ENCODE data around the gene DAB2IP.
"Not testable (repeated sequence)": the region's sequence is repeated elsewhere in the genome, so short reads cannot be mapped to it uniquely, and the experiment has no call there.

The DAB2IP gene

DNA sequence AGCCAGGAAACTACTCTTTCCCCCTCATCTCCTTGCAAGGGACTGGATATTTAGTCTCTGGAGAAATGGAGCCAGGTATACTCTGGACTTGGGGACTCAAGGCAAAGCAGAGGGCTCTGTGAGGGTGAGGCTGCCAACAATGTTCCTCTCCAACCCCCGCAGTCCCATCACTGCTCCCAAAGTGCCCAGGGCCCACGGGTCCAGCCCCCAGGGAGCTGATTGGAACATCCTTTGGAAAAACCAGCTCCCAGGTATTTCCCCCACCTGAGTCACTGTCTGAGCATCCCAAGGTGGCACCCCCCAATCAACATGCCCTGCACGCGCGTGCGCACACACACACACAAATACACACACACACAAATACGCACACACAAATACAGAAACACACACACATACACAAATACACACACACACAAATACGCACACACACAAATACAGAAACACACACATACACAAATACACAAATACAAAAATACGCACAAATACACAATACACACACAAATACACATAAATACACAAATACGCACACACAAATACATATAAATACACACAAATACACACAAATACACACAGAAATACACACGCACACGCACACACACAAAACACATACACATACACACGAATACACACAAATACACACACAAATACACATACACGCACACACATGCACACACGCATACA lies 137.4 kb downstream of the DAB2IP start:
- H3K4me3 ChIP-seq (ENCODE audit: low read depth, low read length): no peak overlapping the region
- in situ Hi-C loops (cut with HindIII; ENCODE audit: low sequenced_read_pairs): no loop called here
- DNase-seq (ENCODE audit: low read depth, low spot score): no peak
- TF ChIP-seq, protein P1, sequence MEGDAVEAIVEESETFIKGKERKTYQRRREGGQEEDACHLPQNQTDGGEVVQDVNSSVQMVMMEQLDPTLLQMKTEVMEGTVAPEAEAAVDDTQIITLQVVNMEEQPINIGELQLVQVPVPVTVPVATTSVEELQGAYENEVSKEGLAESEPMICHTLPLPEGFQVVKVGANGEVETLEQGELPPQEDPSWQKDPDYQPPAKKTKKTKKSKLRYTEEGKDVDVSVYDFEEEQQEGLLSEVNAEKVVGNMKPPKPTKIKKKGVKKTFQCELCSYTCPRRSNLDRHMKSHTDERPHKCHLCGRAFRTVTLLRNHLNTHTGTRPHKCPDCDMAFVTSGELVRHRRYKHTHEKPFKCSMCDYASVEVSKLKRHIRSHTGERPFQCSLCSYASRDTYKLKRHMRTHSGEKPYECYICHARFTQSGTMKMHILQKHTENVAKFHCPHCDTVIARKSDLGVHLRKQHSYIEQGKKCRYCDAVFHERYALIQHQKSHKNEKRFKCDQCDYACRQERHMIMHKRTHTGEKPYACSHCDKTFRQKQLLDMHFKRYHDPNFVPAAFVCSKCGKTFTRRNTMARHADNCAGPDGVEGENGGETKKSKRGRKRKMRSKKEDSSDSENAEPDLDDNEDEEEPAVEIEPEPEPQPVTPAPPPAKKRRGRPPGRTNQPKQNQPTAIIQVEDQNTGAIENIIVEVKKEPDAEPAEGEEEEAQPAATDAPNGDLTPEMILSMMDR (IDR thresholded peaks at IDR 0.05; ENCODE audit: low read depth, low read length): no peak

DNA sequence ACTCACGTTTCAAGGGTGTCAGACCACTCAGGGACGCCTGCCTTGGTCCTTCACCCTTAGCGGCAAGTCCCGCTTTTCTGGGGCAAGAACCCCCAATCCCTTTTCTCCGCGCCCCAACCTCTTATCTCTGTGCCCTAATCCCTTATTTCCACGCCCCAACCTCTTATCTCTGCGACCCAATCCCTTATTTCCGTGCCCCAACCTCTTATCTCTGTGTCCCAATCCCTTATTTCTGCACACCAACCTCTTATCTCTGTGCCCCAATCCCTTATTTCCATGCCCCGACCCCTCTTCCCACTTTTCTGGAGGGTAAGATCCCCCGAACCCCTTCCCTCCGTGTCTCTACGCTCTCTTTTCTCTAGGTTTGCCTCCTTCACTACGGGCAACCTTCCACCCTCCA lies 139.4 kb downstream of the DAB2IP start:
- in situ Hi-C loops (cut with HindIII; ENCODE audit: low sequenced_read_pairs): no loop called here
- TF ChIP-seq, protein P1 (IDR thresholded peaks at IDR 0.05; ENCODE audit: low read depth, low read length): no peak
- DNase-seq (ENCODE audit: low read depth, low spot score): no peak
- H3K4me3 ChIP-seq (ENCODE audit: low read depth, low read length): no peak overlapping the region

DNA sequence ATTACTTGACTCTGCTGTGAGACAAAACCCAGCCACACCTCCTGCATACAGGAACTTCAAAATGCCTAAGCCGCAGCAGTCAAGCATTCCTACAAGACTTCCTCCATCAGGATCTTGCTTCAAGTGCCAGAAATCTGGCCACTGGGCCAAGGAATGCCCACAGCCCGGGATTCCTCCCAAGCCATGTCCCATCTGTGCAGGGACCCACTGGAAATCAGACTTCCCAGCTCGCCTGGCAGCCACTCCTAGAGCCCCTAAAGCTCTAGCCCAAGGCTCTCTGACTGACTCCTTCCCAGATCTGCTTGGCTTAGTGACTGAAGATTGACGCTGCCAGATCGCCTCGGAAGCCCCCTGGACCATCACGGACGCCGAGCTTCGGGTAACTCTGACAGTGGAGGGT lies 141.0 kb downstream of the DAB2IP start:
- H3K4me3 ChIP-seq (ENCODE audit: low read depth, low read length); DNase-seq (ENCODE audit: low read depth, low spot score); in situ Hi-C loops (cut with HindIII; ENCODE audit: low sequenced_read_pairs): not testable (repeated sequence)

DNA sequence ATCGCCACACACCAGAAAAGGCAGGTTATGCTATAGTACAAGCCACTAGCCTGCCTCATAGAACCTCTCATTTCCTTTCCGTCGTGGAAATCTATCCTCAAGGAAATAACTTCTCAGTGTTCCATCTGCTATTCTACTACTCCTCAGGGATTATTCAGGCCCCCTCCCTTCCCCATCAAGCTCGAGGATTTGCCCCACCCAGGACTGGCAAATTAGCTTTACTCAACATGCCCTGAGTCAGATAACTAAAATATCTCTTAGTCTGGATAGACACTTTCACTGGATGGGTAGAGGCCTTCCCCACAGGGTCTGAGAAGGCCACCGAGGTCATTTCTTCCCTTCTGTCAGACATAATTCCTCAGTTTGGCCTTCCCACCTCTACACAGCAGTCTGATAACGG lies 142.9 kb downstream of the DAB2IP start:
- in situ Hi-C loops (cut with HindIII; ENCODE audit: low sequenced_read_pairs); DNase-seq (ENCODE audit: low read depth, low spot score); H3K4me3 ChIP-seq (ENCODE audit: low read depth, low read length): not testable (repeated sequence)

DNA sequence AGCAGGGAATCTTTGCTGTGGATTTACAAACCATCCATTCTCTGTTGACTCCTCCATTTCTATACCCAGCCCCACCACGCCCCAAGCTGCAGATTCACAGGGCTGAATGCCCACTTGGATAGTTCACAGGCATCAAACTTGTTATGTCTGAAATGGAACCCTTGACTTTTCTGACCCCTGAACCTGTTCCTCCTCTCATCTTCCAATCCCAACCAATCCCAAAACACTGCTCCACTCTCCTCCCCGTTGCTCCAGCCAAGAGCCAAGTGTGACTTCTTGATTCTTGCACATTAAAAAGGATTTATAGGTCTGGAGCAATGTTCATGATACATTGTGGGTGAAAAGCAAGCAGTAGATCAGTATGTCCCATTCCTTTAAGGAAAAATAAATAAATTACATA lies 145.6 kb downstream of the DAB2IP start:
- in situ Hi-C loops (cut with HindIII; ENCODE audit: low sequenced_read_pairs): no loop called here
- H3K4me3 ChIP-seq (ENCODE audit: low read depth, low read length): no peak overlapping the region
- no peak for DNase-seq (ENCODE audit: low read depth, low spot score)
- TF ChIP-seq, protein P1 (IDR thresholded peaks at IDR 0.05; ENCODE audit: low read depth, low read length): no peak

DNA sequence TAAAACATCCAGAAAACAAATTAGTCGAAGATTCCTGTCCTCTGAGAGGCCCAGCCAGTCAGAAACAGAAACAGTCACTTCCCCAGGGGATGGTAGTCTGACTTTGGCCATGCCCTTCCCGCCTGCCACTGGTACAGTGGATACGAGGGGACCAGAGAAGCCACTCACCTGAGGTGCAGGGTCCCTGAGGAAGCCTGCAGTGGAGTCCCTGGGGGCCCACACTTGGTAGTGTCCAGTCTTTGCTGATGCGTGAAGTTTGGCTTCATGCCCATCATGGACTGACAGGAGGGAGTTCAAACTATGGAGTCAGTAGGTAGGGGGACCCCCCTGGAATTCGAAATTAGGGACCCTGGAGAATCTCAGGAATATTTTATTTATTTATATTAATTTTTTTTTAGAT lies 147.5 kb downstream of the DAB2IP start:
- DNase-seq (ENCODE audit: low read depth, low spot score): no peak
- TF ChIP-seq, protein P1 (IDR thresholded peaks at IDR 0.05; ENCODE audit: low read depth, low read length): no peak
- no peak overlapping the region for H3K4me3 ChIP-seq (ENCODE audit: low read depth, low read length)
- in situ Hi-C loops (cut with HindIII; ENCODE audit: low sequenced_read_pairs): no loop called here

DNA sequence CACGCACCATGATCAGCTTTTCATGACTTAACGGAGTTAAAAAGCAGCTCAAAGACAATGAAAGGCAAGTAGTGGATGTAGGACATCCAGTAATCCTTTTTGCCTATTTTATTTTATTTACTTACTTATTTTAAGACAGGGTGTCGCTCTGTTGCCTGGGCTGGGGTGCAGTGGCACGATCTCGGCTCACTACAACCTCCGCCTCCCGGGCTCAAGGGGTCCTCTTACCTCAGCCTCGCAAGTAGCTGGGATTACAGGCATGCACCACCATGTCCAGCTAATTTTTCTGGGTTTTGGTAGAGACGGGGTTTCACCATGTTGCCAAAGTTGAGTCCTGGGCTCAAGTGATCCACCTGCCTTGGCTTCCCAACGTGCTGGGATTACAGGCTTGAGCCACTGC lies 148.9 kb downstream of the DAB2IP start:
- TF ChIP-seq, protein P1 (IDR thresholded peaks at IDR 0.05; ENCODE audit: low read depth, low read length): no peak
- DNase-seq (ENCODE audit: low read depth, low spot score): no peak
- H3K4me3 ChIP-seq (ENCODE audit: low read depth, low read length): no peak overlapping the region
- in situ Hi-C loops (cut with HindIII; ENCODE audit: low sequenced_read_pairs): no loop called here

DNA sequence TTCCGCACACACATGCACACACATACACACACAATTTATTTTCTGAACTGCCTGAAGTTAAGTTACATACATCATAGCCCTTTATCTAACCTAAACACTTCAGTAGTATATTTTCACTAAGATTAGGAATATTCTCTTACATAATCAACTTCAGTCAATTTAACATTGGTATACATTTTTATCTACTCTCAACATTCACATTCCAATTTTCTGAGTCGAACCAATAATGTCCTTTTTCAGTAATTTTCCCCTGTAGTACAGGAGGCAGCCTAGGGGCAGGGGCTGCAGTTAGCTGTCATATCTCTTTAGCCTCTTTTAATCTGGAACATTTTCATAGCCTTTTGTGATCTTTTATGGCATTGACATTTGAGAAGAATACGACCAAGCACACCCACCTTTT lies 150.1 kb downstream of the DAB2IP start:
- no peak for DNase-seq (ENCODE audit: low read depth, low spot score)
- in situ Hi-C loops (cut with HindIII; ENCODE audit: low sequenced_read_pairs): no loop called here
- TF ChIP-seq, protein P1 (IDR thresholded peaks at IDR 0.05; ENCODE audit: low read depth, low read length): no peak
- H3K4me3 ChIP-seq (ENCODE audit: low read depth, low read length): no peak overlapping the region

All from astrocyte of the spinal cord (primary cell).